GM12873 (cell line): ENCODE results near the gene GRK3.

Experiments used
- CTCF ChIP-seq: IDR thresholded peaks from 2 replicates; pipeline ENCODE4 v1.5.1; 2012; ENCODE audit warnings: low read depth, mild to moderate bottlenecking, moderate library complexity, low read length, control low read depth; ENCODE audit not compliant: insufficient read depth; ENCODE audit errors: missing control alignments

The GRK3 gene

DNA sequence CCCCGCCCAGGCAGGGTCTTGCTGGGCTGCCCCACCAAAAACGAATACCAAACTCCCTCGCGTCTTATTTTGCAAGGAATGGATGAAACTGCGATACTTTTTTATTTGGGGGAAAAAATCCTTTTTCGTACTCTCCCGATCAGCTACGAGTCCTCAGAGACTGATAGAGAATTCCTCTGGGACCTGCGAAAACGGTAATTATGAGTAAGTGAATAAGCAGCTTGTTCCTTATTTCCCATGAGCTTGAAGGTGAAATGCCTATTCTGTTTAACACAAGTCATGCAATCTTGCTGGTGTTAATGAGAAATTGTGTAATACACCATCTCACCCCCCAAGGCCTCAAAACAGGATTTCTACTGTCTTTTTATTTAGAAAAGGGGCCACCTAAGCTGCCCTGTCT is 5.5 kb downstream of the GRK3 start:
- TF ChIP-seq CTCF: no peak

GRCh38 chr22:25570486-25570885 is 6.0 kb downstream of the GRK3 start:
- no peak for TF ChIP-seq CTCF

DNA sequence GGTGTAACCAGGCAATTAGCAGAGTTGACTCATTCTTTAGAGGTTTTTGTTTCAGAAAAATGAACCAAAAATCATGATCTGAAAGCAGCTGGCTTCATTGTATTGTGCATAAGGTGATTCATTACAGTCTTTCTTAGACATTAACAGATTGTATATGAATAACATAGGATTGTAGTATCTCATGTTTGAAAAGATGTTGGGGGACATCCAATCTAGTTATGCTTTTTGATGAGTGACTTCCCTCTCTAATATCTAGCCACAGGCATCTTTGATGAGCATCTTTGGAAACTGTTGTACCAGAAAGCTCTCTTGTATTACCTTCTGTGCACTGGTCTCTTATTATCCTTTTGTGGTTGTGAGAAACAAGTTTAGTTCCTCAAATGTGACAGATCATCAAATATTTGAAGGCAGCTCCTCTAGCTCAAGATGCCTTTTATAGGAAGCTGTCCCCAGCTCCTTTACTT is 8.3 kb downstream of the GRK3 start:
- TF ChIP-seq CTCF: no peak

GRCh38 chr22:25573841-25574240 is 9.4 kb downstream of the GRK3 start:
- no peak for TF ChIP-seq CTCF

- TF ChIP-seq CTCF: no peak
Observed at GRCh38 chr22:25574736-25575135, 10.3 kb downstream of the GRK3 start.

GRCh38 chr22:25582946-25583345 is 18.5 kb downstream of the GRK3 start:
- TF ChIP-seq CTCF: no peak

GRCh38 chr22:25598609-25599008 is 34.1 kb downstream of the GRK3 start:
- TF ChIP-seq CTCF: no peak
